ENCODE results near the gene SLC37A3. TPM values are rescaled to one million over a fixed set of nuclear protein-coding genes. Genes with fewer than 3 reads are reported as not detected.

SLC37A3 gene
- total and polyA plus RNA-seq, 2 of the 13 experiments (the other 11 are each of a cell fraction or from before 2014, with no cell fraction given) = 21.3 to 27.9 TPM

GRCh38 chr7:140425718-140426117 lies 27.4 kb upstream of the SLC37A3 start (continued):
- TF ChIP-seq PRDM4 (CRISPR knock-in tag; IDR thresholded peaks at IDR 0.05; ENCODE audit: borderline replicate concordance) (no peak), NFIC (IDR thresholded peaks at IDR 0.05; ENCODE audit: low read length) (no peak), ZFP41 (CRISPR knock-in tag; IDR thresholded peaks at IDR 0.05; ENCODE audit: borderline replicate concordance) (no peak), HDAC2 (CRISPR knock-in tag; IDR thresholded peaks at IDR 0.05) (no peak)

GRCh38 chr7:140423501-140423900 lies 25.2 kb upstream of the SLC37A3 start:
- H3K9me3 ChIP-seq (ENCODE audit: low read length) = no peaks in the 10 kb centered on the region
- TF ChIP-seq ZZZ3 (CRISPR knock-in tag; IDR thresholded peaks at IDR 0.05; ENCODE audit: borderline replicate concordance) (no peak), PAWR (CRISPR knock-in tag; IDR thresholded peaks at IDR 0.05; ENCODE audit: borderline replicate concordance) (no peak), PITX1 (CRISPR knock-in tag; IDR thresholded peaks at IDR 0.05) (no peak), ZNF138 (CRISPR knock-in tag; IDR thresholded peaks at IDR 0.05; ENCODE audit: low read depth) (no peak), FOXC1 (CRISPR knock-in tag; IDR thresholded peaks at IDR 0.05; ENCODE audit: borderline replicate concordance) (no peak), PREB (CRISPR knock-in tag; IDR thresholded peaks at IDR 0.05) (no peak), MXD4 (CRISPR knock-in tag; IDR thresholded peaks at IDR 0.05) (no peak), U2AF1 (optimal IDR thresholded peaks at IDR 0.05; ENCODE audit: low read depth, low read length) (no peak), ZMYM3 (CRISPR knock-in tag; IDR thresholded peaks at IDR 0.05) (no peak), SALL2 (CRISPR knock-in tag; IDR thresholded peaks at IDR 0.05) (no peak), MZF1 (CRISPR knock-in tag; IDR thresholded peaks at IDR 0.05; ENCODE audit: borderline replicate concordance) (no peak), THAP8 (CRISPR knock-in tag; IDR thresholded peaks at IDR 0.05; ENCODE audit: borderline replicate concordance) (no peak), CHCHD3 (CRISPR knock-in tag; IDR thresholded peaks at IDR 0.05) (no peak), NCOA1 (CRISPR knock-in tag; IDR thresholded peaks at IDR 0.05) (no peak), ZNF543 (CRISPR knock-in tag; IDR thresholded peaks at IDR 0.05) (no peak), MAZ (IDR thresholded peaks at IDR 0.05; ENCODE audit: borderline replicate concordance, low read depth, low read length) (no peak), MAZ (CRISPR knock-in tag; IDR thresholded peaks at IDR 0.05; ENCODE audit: low read depth) (no peak), CENPBD1 (CRISPR knock-in tag; IDR thresholded peaks at IDR 0.05; ENCODE audit: borderline replicate concordance, low read depth) (no peak)
- no peak overlapping the region for H2AFZ ChIP-seq (ENCODE audit: low read length)
- in situ Hi-C loops (cut with HindIII; ENCODE audit: extremely low pct_ligation_motif_present, low pct_unique_long_range_greater_than_20kb) = no loop called here
- no peaks in the 10 kb centered on the region for H3K27me3 ChIP-seq (ENCODE audit: control insufficient read depth in 1 of 2, insufficient read depth in 2 of 2, low read length in 2 of 2)
- 81% methylated on average over 3 of the region's 3 CpGs for WGBS (ENCODE audit: low lambda C conversion rate)
- no peak overlapping the region for H3K9ac ChIP-seq (ENCODE audit: insufficient read depth, low read depth, low read length)
- no peak overlapping the region for H3K4me3 ChIP-seq (replicated peaks in 1 of 3; ENCODE audit: insufficient read depth in 1 of 3, low read depth in 2 of 3, low read length in 3 of 3)
- no peak for ATAC-seq
- H3K36me3 ChIP-seq (replicated peaks in 1 of 2; ENCODE audit: control insufficient read depth in 1 of 2, insufficient read depth in 2 of 2, low read length in 2 of 2) = no peaks in the 10 kb centered on the region
- no peak overlapping the region for H3K27ac ChIP-seq (ENCODE audit: extremely low read length, insufficient read depth, low read length)
- ChIA-PET CTCF (ENCODE audit: low intra/inter-chr PET ratio, low total read pairs) (no interaction called here), POLR2A (no interaction called here)
- intact Hi-C loops (cut with micrococcal nuclease; ENCODE audit: unreplicated experiment) = no loop called here
- H4K20me1 ChIP-seq (ENCODE audit: insufficient read depth, low read length) = no peaks in the 10 kb centered on the region
- H3K4me1 ChIP-seq (ENCODE audit: insufficient read depth, low read length) = no peaks in the 10 kb centered on the region
- FAIRE-seq = no peak
- H3K79me2 ChIP-seq (ENCODE audit: insufficient read depth, low read length) = no peaks in the 10 kb centered on the region
- DNase-seq (ENCODE audit: low spot score) = no peak
- BruUV-seq (replicated peaks) = no TSS peak
- H3K4me2 ChIP-seq (ENCODE audit: low read depth, low read length) = no peak overlapping the region

Measured in HepG2 (cell line).